ENCODE measurements around the gene RNPC3. TPM values are rescaled to one million over a fixed set of nuclear protein-coding genes. Genes with fewer than 3 reads are reported as not detected.
"Not testable (repeated sequence)": the region's sequence is repeated elsewhere in the genome, so short reads cannot be mapped to it uniquely, and the experiment has no call there.

Gene RNPC3
- total and polyA plus RNA-seq, 12 donors = 5.8 to 41.3 (median 22.2) TPM

DNA sequence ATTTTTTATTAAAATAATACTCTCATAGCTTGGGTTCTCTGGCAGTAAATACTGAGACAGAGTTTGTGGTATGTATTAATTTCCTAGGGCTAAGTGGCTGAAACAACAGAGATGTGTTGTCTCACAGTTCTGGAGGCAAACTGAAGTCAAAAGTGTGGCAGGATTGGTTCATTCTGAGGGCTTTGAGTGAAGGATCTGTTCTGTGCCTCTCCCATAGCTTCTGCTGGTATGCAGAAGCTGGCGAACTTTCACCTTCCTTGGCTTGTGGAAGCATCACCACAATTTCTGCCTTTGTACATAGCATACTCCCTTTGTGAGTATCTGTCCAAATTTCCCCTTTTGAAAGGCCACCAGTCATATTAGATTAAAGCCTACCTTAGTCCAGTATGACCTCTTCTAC is 21.0 kb downstream of the RNPC3 start:
- H3K9me3 ChIP-seq (replicated peaks in 1 of 3) = peaks cover 0 to 6% (median 0%) of the 10 kb centered on the region in 3 donors
- no peaks in the 10 kb centered on the region for H3K27me3 ChIP-seq
- TF ChIP-seq, protein P1, sequence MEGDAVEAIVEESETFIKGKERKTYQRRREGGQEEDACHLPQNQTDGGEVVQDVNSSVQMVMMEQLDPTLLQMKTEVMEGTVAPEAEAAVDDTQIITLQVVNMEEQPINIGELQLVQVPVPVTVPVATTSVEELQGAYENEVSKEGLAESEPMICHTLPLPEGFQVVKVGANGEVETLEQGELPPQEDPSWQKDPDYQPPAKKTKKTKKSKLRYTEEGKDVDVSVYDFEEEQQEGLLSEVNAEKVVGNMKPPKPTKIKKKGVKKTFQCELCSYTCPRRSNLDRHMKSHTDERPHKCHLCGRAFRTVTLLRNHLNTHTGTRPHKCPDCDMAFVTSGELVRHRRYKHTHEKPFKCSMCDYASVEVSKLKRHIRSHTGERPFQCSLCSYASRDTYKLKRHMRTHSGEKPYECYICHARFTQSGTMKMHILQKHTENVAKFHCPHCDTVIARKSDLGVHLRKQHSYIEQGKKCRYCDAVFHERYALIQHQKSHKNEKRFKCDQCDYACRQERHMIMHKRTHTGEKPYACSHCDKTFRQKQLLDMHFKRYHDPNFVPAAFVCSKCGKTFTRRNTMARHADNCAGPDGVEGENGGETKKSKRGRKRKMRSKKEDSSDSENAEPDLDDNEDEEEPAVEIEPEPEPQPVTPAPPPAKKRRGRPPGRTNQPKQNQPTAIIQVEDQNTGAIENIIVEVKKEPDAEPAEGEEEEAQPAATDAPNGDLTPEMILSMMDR (IDR thresholded peaks at IDR 0.05) = no peak
- TF ChIP-seq POLR2A (IDR thresholded peaks at IDR 0.05) = no peak
- no peaks in the 10 kb centered on the region for H3K4me1 ChIP-seq (replicated peaks in 1 of 2)
- no peak overlapping the region for H3K27ac ChIP-seq
- no peak overlapping the region for H3K4me3 ChIP-seq
- H3K36me3 ChIP-seq (replicated peaks in 1 of 2) = peaks cover 0 to 93% of the 10 kb centered on the region in 2 donors
- DNase-seq = no peak
- WGBS, 4 donors = 88 to 100% (median 91%) methylated on average over 1 of the region's 1 CpG
- intact Hi-C loops (cut with DNase I) = no loop called here

- intact Hi-C loops (cut with DNase I) = no loop called here
- DNase-seq = no peak
- TF ChIP-seq POLR2A (IDR thresholded peaks at IDR 0.05) = no peak
- TF ChIP-seq, protein P1 (IDR thresholded peaks at IDR 0.05) = no peak
- Histone ChIP-seq H3K27ac (no peak overlapping the region), H3K4me3 (no peak overlapping the region), H3K27me3 (no peaks in the 10 kb centered on the region), H3K36me3 (replicated peaks in 1 of 2) (peaks cover 0 to 96% of the 10 kb centered on the region in 2 donors), H3K4me1 (replicated peaks in 1 of 2) (no peaks in the 10 kb centered on the region), H3K9me3 (replicated peaks in 1 of 3) (no peaks in the 10 kb centered on the region)
- 95 to 97% (median 96%) methylated on average over 3 of the region's 3 CpGs for WGBS, 4 donors
Measured at GRCh38 chr1:103547840-103548239, 22.3 kb downstream of the RNPC3 start.

- peaks cover 11 to 17% of the 10 kb centered on the region in 2 donors for H3K4me1 ChIP-seq (replicated peaks in 1 of 2)
- H3K9me3 ChIP-seq (replicated peaks in 1 of 3) = no peaks in the 10 kb centered on the region
- no peaks in the 10 kb centered on the region for H3K36me3 ChIP-seq (replicated peaks in 1 of 2)
- no peak for DNase-seq
- H3K27me3 ChIP-seq = no peaks in the 10 kb centered on the region
- intact Hi-C loops (cut with DNase I) = no loop called here
- H3K27ac ChIP-seq = no peak overlapping the region
- no peak overlapping the region for H3K4me3 ChIP-seq
- no peak for TF ChIP-seq POLR2A (IDR thresholded peaks at IDR 0.05)
- TF ChIP-seq, protein P1 (IDR thresholded peaks at IDR 0.05) = no peak
Measured at GRCh38 chr1:103560427-103560826, 34.9 kb downstream of the RNPC3 start.

DNA sequence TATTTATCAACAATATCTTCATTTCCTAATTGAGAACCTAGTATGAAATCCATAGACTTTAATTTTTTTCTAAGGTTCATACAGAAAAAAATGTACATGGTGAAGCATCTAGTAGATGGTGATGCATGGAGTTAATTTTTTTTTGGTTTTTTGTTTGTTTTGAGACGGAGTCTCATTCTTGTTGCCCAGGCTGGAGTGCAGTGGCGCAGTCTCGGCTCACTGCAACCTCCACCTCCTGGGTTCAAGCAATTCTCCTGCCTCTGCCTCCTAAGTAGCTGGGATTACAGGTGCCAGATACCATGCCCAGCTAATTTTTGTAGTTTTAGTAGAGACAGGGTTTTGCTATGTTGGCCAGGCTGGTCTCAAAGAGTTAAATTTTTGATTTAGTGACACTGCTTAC is 35.6 kb downstream of the RNPC3 start:
- Histone ChIP-seq H3K27ac (peak overlapping the region in 2 of 5 donors; percentile 62 to 68), H3K4me1 (replicated peaks in 1 of 2) (peaks cover 11 to 17% of the 10 kb centered on the region in 2 donors)
- H3K4me3 ChIP-seq; intact Hi-C loops (cut with DNase I); H3K27me3 ChIP-seq; DNase-seq; H3K9me3 ChIP-seq (replicated peaks in 1 of 3); H3K36me3 ChIP-seq (replicated peaks in 1 of 2): not testable (repeated sequence)
- 73 to 93% (median 79%) methylated on average over 3 of the region's 3 CpGs for WGBS, 4 donors

DNA sequence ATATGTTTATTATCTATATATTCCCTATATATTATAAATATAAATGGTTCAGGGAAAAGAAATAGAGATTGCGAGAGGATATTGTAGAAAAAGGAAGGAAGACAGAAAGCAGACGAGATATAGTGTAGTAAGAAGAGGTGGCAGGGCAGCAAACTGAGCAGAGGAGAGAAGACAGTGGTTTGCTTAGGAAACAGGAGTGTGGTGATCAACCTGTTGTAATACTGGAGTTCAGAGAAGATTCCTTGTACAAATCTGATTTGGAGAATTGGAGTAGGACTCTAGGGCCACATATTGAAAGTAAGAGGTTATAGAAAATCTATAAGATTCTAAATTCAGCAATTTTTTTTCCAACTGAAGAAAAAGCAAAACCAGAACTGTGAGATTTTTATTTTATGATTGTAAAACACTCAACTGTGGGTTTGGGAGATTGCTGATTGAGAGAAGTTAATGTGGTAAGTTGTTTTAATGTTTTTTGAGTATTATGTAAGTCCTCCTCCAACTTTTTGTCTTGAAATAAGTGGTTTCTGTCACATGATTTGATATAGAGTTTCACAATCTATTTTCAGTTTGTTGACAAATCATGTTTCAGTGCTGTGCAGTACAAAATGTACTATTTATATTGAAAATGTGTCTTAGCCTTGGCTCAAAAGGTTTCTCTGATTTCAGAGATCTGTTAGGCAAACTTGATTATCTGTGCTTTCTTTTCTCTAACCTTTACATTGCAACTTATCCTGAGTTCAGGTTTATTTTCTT is 36.3 kb downstream of the RNPC3 start:
- no peaks in the 10 kb centered on the region for H3K9me3 ChIP-seq (replicated peaks in 1 of 3)
- peak overlapping the region in 1 of 4 donors; percentile 33 for H3K4me3 ChIP-seq
- intact Hi-C loops (cut with DNase I) = no loop called here
- no peaks in the 10 kb centered on the region for H3K36me3 ChIP-seq (replicated peaks in 1 of 2)
- DNase-seq = no peak
- H3K27me3 ChIP-seq = no peaks in the 10 kb centered on the region
- peaks cover 11 to 17% of the 10 kb centered on the region in 2 donors for H3K4me1 ChIP-seq (replicated peaks in 1 of 2)
- peak overlapping the region in 4 of 5 donors; percentile 37 to 68 (median 55) for H3K27ac ChIP-seq
- 52 to 64% (median 55%) methylated on average over 2 of the region's 2 CpGs for WGBS, 4 donors
- TF ChIP-seq, protein P1 (IDR thresholded peaks at IDR 0.05) = no peak
- TF ChIP-seq POLR2A (IDR thresholded peaks at IDR 0.05) = no peak

Measured in adrenal gland (tissue), 12 donors.